MM.1S (cell line): ENCODE results near the gene GALNTL6.

Experiments used
- EZH2 ChIP-seq: fragments of 300-600 bp; sonication (generic); optimal IDR thresholded peaks from 2 replicates; pipeline ENCODE3; 2017; ENCODE audit warnings: low read depth, mild to moderate bottlenecking, antibody characterized with exemption, low read length, mixed read lengths
- TF ChIP-seq, protein P1 (sequence below): fragments of 300-600 bp; sonication (generic); IDR thresholded peaks from 2 replicates; pipeline ENCODE4 v1.5.1; 2016; ENCODE audit warnings: antibody characterized with exemption, low read length, mixed read lengths

DNA sequence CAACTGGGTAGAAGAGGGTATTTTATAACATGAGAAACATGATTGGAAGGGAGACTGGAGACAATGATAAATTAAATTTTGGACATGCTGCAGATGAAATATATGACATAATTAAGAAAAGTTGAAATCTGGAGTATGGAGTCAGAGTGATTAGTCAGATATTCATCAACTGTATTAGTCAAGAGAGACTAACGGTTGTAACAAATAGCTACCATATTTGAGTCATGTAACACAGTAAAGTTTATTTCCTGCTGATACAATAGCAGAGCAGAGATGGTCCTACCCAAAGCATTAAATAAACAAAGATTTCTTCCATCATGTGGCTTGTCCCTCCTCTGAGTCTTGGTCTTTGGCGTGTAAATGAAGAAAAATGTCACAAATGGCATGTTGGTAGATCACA lies 321.3 kb downstream of the GALNTL6 start:
- TF ChIP-seq, protein P1, sequence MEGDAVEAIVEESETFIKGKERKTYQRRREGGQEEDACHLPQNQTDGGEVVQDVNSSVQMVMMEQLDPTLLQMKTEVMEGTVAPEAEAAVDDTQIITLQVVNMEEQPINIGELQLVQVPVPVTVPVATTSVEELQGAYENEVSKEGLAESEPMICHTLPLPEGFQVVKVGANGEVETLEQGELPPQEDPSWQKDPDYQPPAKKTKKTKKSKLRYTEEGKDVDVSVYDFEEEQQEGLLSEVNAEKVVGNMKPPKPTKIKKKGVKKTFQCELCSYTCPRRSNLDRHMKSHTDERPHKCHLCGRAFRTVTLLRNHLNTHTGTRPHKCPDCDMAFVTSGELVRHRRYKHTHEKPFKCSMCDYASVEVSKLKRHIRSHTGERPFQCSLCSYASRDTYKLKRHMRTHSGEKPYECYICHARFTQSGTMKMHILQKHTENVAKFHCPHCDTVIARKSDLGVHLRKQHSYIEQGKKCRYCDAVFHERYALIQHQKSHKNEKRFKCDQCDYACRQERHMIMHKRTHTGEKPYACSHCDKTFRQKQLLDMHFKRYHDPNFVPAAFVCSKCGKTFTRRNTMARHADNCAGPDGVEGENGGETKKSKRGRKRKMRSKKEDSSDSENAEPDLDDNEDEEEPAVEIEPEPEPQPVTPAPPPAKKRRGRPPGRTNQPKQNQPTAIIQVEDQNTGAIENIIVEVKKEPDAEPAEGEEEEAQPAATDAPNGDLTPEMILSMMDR, result no peak
- no peak for TF ChIP-seq EZH2
